Measurements from ENCODE around the gene KCNS1.

Gene KCNS1

DNA sequence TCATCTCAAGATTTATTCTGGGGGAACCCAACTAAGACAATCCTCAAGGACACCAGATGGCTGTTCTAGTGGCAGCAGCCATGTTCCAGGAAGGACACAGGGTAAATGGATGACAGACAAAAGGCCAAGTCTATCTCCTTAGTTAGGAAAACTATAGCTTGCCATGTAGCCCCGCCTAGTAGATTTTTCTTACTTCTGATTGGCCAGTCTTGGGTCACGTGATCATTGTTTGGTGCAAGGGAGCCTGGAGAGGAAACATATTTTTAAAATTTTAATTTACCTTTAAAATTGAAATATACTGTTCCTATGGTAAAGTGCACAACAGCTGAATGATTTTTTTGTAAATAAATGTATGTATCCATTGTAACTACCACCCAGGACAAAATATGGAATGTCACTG, 4.4 kb upstream of the KCNS1 start:
- no peak for DNase-seq

DNA sequence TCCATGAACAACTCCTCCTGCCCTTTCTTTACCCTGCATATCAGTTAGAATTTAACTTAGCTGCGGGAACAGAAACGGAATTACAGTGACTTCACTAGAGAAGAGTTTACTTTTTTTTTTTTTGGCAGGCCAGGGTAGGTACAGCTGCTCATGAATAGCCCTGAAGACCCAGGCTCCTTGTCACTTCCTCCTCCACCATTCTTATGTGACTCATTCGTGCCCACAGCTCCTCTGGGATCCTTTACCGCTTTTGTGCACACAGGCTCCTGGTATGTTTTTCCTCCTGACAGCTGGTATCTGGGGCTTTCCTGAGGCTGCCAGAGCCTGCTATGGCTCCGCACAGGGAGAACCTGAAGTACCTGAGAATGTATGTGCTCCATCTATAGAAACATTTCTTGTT, 3.9 kb upstream of the KCNS1 start:
- DNase-seq = no peak

DNA sequence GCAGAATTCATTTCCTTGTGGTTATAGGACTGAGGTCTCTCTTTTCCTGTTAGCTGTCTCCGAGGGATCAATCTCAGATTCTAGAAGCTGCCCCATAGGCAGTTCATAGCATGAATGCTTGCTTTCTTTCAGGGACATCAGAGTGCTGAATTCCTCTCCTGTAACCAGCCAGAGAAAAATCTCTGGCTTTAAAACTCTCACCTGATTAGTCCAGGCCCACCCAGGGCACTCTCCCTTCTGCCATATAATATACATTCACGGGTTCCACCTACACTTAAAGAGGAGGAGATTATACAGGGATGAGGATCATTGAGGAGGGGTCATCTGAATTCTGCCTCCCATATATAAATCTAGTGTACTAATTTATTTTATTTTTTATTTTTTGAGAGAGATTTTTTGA, 2.1 kb upstream of the KCNS1 start:
- DNase-seq = no peak

DNA sequence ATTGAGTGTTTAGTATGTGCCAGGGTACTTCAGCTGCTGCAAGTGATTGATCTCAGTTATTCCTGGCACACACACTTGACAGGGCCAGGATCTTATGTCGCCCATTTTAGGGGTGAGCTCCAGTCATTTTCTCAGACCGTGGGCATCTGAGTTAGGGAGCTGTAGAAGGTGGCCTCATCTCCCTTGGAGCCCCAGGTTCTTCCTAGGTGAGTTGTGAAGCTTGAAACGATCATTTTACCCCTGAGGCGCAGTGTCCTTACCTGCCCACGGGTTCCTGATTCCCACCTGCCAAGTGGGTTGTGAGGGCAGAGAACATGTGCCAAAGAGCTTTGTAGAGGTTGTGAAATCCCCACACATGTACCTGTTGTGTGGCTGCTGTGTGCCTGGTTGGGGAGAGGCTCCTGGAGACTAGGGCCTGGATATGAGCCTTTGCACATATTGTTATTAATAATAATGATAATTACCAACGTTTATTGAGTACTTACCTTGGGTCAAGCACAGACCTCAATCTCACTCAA, 465 bp upstream of the KCNS1 start:
- DNase-seq = no peak

DNA sequence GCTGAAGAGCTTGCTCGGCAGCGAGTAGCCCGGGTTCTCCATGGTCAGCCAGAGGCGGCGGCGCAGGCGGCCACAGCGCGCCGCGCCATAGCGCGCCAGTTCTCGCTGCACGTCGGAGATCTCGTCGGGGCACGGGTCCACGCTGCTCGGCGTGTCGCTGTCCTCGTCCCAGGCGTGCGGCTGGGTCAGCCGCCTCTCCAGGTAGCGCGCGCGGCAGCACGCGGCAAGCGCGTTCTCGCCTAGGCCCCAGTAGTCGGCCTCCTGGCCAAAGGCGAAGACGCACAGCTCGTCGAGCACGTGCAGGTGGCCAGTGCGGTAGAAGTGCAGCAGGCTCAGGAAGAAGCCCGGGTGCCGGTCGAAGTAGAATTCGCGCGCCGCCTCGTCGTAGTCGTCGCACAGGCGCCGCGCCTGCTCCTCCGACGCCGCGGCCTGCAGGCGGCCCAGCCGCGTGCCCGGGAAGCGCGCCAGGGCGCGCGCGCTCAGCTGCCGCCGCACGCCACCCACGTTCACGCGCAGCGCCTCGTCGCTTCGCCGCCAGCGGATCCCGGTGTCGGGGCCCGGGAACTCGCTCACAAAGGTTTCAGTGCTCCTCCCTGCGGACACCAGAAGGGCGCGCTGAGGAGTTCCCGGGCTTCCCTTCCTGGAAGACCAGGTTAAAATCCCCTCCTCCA, 2.7 kb downstream of the KCNS1 start:
- no peak for DNase-seq

DNA sequence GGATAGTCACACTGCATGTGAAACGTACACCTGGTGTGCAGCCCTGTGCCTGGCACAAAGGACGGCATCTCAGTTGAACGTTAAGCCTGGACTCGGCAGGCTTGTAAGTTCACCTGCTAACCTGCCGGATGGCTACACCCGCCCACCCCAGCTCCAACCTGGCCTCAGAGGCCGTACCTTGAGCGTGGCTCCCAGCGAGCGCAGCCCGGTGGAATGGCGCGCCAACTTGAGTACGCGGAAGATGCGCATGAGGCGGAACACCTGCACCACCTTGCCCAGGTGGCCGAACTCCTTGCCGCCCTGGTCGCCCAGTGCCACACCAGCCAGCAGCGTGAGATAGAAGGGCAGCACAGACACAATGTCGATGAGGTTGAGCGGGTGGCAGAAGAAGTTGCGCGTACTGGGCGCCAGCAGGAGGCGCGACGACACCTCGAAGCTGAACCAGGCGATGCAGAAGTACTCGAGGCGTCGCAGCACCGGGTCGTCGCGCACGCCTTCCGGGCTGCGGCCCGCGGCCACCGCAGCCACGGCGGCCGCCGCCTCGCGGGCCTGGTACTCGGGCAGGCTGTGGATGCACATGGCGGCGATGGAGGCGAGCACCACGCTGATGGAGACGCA, 3.3 kb downstream of the KCNS1 start:
- DNase-seq = no peak

DNA sequence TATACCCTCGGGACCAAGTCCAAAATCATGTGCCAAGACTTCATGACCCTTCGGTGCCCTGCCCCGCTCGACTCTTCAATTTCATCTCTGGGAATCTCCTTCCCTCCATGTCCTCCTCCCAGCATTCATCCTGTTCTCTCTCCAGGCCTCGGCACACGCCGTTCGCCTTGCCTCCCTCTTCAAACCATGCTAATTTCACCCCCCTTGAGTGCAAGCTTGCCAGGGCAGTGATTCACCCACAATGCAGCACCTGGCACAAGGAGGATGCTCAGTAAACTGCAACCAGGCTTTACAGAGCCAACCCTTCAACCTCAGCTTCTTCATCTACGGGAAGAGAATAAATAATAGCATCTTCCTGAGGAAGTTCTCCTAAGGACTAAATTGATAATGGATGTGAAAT, 4.1 kb downstream of the KCNS1 start:
- DNase-seq = no peak

DNA sequence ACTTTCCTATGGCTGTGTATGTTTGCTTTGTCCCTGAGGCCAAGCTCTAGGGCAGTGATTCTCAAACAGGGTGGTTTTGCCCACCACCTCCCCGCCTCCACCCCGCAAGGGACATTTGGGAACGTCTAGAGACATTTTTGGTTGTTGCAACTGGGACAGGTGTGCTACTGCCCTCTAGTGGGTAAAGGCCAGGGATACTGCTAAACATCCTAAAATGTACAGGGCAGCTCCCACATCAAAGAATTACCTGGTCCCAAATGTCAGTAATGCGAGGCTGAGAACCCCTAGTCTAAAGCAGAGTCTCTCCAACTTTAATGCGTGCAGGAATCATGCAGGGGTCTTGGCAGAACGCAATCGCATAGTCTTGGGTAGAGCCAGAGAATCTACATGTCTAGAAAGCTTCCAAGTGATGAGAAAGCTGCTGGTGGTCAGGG, 5.1 kb downstream of the KCNS1 start:
- DNase-seq = no peak

DNA sequence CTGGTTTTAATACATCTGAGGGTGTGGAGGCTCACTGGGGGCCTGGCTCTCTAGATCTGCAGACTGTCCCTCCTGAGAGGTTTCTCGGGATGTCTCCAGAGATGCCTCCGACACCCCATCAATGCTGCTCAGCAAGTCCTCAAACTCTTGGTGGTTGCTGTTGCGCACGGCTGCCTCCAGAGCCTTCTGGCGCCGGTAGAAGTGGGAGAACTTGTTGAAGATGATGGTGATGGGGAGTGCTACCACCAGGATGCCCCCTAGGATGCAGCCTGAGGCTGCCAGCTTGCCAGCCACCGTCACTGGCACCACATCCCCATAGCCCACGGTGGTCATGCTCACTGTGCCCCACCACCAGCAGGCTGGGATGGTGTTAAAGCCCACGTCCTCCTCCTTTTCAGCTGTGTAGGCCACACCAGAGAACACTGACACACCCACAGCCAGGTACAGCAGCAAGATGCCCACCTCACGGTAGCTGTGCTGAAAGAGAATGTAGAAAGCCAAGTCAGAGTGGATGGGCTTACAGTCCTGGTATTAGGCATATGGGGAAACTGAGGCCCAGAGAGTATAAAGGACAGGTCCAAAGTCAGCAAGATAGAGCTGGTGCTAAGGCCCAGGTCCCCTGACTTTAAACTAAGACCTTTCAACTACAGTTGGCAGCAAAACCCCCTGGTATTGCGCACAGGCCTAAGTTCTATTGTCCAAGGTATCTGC, 5.9 kb downstream of the KCNS1 start:
- no peak for DNase-seq

DNA sequence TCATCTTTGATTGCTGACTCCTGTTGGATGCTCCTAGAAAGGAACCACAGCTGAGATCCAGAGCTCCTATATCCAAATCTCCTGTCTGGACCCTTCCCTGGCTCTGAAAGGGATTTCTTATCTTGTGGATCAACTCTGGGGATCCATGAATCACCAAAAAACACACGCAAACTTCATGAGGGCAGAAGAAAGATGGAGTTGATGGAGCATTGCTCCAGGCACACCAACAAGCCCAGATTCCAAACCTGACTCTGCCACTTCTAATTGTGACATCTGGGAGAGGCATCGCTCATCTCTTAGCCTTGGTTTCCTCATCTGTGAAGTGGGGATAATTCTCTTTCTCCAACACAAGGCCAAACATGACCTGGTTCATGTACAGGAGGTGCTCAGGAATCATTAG, 6.7 kb downstream of the KCNS1 start:
- no peak for DNase-seq

DNA sequence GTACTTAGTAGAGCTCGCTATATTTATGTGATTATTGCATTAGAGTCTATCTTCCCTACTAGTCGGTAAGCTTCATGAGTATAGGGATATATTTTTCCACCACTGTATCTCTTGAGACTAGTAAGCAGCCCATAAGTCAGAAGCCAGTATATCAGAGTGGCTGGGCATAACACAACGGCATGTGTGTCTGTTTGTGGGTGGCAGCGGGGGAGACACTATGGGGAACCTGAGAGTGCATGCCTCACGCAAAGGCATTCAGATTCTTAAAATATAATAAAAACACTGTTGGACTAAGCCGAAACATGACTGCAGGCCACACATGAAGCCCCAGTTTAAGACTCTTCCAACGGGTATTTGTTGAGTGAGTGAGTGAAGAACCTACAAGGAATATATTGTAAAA, 8.0 kb downstream of the KCNS1 start:
- no peak for DNase-seq

DNA sequence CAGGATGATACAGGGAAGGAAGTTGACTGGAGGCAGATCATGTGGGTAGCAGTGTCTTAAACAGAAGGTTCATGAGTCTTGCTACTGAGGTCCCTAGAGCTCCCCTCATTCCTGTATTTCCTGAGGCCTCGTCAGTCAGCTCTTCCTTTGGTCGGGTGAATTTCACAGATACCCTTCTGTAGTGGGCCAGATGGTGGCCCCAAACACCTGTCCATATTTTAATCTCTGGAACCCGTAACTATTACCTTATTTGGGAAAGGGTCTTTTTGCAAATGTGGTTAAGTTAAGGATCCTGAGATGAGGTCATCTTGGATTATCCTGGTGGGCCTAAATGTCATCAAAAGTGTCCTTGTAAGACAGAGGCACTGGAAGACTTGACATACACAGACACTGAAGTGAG, 9.6 kb downstream of the KCNS1 start:
- DNase-seq = no peak

DNA sequence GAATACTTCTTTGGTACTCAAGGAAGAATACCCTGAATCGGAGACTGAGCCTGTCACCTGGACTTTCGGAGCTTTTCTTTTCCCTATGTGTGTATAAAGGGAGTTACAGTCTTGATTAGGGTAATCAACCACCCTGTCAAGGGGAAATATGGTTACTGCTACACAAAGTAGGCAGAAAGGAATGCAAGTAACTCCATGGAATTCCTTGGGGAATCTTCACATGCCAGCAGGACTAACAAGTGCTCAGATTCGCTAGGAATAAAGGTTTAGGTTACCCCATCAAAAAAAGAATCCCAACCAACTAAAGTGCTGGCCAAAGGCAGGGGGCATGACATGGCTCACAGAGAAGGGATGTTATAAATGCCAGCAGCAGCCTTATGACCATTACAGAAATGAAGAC, 10.4 kb downstream of the KCNS1 start:
- no peak for DNase-seq

DNA sequence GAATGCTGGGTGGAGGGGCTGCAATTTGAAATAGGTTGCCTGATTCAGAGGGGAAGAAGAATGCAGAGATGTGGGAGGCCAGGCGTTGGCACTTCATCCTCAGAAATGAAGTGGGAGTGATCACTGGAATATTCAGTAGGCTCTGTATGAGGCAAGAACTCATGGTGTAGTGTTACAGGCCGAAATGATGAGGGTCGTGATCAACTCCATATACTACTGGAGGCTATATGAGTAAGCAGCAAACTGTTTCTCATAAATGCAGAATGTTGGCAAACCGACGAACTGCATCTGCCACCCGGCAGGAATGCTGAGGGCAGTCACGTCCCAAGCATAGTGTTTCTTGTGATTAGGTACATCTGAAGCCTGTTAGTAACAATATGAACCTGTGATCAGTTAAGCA, 12.7 kb downstream of the KCNS1 start:
- no peak for DNase-seq

DNA sequence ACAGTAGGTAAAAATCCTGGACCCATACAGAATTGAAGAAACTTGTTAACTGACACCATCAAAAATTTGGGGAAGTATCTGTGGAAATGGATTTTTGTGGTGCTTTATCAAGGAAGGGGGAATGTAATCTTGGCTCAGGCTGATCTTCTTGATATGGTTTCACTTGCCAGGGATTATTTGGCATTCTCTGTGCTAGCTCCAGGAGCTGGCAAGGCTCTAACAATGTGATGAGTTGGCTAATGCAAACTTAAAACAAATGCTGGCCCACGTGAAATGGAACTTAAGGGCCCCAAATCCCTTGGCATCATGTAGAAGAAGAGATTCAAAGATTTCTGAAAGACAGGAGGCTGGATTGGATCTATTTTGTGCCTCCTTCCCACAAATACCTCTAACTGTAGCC, 13.1 kb downstream of the KCNS1 start:
- no peak for DNase-seq

DNA sequence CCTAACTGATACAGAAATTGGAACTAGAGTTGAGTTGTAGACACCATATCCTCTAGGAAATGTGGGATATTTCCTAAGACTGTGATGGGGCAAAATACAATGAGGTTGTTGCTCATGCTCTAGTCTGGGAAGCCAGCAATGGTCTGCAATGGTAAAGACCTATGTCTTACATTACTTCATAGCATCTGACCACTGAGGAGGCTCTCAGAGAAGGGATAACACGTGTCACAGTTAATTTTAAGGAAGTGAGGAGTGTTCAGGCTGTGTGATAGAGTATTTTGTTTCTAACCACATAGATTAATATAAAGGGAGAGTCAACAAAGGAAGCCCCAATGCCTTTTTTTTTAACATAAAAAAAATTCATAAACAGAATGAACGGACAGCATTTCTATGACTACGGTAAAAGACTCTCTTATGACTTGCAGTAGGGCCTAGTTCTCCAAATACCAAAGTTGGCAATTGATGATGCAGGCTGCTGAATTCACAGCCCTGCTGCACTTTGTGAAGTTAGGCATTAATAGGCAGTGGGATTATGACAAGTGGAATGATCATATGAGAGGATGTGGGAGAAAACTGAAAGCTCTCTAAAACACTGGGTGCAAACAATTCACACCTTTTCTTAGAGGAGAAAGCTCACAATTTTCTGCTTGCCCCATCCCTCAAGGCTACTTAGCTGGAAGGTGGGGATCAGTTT, 13.7 kb downstream of the KCNS1 start:
- DNase-seq = no peak

DNA sequence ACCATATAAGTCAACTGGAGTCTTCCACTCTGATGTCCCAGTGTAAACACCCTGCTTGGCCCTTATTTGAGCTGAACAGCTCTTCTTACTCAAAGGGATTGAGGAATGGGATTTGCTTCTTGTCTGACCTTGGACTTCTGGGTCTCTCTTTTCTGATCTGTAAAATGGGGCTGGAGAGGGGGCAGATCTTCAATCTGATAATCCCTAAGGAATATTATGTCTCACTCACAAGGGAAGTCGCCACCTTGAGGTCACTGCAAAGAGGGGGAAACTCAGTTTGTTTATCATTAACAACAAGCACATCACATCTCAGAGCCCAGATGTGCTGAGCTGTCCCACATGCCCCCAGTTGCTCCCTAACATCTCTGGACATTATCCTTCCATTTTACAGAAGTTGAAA, 15.1 kb downstream of the KCNS1 start:
- no peak for DNase-seq

DNA sequence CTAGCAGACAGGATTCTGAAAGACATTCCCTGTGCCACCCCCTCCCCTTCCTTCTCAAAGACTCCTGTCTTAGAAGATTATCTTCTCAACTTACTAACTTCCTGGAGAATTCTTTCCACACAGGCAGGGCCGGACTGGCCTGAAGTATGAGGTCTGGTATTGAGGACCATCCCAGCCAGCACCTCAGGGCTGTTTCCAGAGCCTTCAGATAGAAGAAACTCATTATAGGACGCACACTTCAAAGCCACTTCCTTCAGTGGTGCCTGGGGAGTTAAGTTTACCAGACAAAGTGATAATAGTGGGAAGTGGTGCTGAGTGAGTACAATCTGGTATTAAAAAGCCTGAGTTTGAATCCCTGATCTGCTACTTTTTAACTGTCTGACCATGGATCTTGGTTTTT, 15.6 kb downstream of the KCNS1 start:
- no peak for DNase-seq

DNA sequence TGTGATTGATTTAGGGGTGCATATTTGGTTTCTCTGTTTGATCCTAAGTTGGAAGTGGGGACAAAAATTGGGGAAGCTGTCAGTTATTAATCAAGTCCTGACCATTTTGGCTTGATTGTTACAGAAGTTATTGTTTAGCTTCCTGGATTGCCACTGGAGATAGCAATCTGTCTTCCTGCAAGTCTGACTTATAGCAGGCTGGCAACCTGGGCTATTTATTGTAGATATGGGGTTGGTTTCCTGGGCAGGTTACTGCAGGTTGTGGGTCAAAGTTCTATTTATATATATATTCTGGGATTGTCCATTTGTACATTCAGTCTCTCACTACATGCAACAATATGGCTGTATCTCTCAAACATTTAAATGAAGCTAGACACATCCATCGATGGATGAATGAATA, 17.8 kb downstream of the KCNS1 start:
- no peak for DNase-seq

DNA sequence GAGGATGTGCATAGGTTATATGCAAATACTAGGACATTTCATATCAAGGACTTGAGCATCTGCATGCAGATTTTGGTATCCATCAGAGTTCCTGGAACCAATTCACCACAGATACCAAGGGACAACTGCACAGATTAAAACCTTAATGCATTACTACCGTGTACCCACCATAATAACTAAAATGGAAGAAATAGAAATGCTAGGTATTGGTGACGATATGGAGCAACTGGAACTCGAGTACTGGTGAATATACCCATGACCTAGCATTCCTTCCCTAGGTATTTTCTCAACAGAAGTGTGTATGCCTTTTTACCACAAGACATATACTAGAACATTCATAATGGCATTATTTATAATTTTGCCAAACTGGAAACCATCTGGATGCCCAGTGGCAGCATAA, 18.5 kb downstream of the KCNS1 start:
- DNase-seq = no peak

DNA sequence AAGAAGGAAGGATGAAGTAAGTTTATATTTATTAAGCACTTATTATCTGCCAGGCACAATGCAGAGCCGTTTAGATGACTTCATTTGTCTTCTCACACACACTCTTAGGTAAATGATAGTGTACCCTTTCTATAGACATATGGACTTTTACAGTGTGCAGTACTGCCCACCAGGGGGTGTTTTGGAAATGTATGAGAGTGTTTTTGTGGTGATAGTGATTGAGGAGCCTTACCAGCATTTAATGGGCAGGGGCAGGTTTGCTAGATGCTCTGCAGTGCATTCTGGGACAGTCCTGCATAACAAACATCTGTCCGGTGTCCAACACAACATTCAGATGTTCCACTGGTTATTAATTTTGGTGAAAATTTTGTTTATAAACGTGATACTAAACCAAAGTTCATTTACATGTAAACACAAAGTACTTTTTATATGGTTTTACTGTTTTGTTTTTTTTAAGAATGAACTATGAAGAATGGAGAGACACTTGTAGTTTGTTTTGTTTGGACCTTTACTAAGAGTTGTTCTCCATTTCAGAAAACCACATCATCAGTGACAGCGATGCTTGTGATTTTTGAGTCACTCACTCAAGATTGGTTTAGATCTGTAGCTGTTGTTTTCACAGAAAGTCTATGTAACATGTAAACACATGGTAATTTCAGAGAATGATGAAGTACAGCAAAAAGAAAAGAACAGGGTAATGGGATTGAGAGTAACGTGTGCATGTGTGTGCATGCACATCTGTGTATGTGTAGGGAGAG, 19.9 kb downstream of the KCNS1 start:
- no peak for DNase-seq

DNA sequence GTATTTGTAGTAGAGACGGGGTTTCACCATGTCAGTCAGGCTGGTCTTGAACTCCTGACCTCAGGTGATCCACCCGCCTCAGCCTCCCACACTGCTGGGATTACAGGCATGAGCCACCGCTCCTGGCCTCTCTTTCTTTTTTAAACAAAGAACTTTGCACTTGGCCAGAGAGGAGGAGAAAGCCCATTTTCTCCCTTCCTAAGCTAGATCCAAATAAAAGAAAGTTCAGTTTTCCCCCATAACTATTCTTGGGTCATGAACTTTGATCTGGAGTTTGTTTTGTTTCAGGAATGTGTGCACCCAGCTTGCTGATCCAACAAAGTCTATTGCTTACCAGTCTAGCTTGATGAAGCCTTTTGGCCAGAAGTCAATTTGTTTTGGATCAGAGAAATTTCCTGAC, 23.4 kb downstream of the KCNS1 start:
- DNase-seq = no peak

DNA sequence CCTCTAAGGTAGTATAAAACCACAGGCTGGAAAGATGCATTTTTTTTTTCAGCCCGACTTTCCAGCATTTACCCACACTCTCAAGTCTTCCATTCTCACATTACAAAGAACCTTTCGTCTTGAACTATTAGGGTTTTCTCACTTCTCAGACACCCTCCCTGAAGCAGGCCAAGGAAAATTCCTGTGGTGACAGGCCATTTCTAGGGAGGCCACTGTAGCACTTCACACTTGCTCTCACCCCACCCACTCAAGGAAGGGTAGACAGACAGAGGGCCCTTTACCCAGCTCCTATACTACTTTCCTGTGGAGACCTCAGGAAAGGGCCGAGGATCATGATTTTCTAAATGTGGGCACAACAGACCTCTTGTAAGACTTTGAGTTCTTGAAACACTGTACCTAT, 27.7 kb downstream of the KCNS1 start:
- DNase-seq = no peak
